Measurements from ENCODE around the gene PNPLA3. TPM values are rescaled to one million over a fixed set of nuclear protein-coding genes. Genes with fewer than 3 reads are reported as not detected.
A peak's percentile ranks its signal among the peaks of the same experiment; 100 is the strongest.

The PNPLA3 gene
- total and polyA plus RNA-seq, 2 donors from 2014 or later, result 0.54 to 1.2 TPM

DNA sequence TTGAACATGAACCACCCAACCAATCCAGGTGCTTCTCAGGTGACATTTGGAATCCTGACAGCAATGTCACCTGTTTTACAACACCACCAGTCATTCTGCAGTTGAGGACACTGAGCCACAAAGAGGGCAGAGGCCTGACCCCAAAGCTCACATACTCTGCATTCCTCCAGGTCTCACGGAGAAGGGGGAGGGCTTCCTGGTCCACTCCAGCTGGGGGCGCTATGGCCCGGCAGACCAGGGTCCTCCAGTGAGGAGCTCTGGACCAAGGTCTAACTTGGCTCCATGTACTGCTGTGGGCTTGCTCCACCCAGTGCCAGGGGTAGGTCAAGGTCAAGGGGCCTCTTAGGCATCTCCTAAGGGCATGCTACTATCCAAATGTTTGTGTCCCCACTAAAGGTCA lies 1.5 kb upstream of the PNPLA3 start:
- H3K36me3 ChIP-seq (ENCODE audit: control insufficient read depth in 2 of 3, insufficient read depth in 3 of 3, low read length in 3 of 3), result no peaks in the 10 kb centered on the region
- intact Hi-C loops (cut with DNase I), result no loop called here
- FAIRE-seq (no peak), DNase-seq (peak in 2 of 5 donors; percentile 11 to 55)
- H3K9ac ChIP-seq (ENCODE audit: low read length in 3 of 3), result no peak overlapping the region
- H3K9me3 ChIP-seq (ENCODE audit: control insufficient read depth in 2 of 3, insufficient read depth in 1 of 3, low read length in 3 of 3), result no peaks in the 10 kb centered on the region
- no peak overlapping the region for H3K4me3 ChIP-seq (ENCODE audit: low read length in 3 of 3)
- TF ChIP-seq, protein P1, sequence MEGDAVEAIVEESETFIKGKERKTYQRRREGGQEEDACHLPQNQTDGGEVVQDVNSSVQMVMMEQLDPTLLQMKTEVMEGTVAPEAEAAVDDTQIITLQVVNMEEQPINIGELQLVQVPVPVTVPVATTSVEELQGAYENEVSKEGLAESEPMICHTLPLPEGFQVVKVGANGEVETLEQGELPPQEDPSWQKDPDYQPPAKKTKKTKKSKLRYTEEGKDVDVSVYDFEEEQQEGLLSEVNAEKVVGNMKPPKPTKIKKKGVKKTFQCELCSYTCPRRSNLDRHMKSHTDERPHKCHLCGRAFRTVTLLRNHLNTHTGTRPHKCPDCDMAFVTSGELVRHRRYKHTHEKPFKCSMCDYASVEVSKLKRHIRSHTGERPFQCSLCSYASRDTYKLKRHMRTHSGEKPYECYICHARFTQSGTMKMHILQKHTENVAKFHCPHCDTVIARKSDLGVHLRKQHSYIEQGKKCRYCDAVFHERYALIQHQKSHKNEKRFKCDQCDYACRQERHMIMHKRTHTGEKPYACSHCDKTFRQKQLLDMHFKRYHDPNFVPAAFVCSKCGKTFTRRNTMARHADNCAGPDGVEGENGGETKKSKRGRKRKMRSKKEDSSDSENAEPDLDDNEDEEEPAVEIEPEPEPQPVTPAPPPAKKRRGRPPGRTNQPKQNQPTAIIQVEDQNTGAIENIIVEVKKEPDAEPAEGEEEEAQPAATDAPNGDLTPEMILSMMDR (IDR thresholded peaks at IDR 0.05; ENCODE audit: borderline replicate concordance, extremely low read depth, insufficient read depth), result no peak
- H3K4me1 ChIP-seq (ENCODE audit: control insufficient read depth in 2 of 3, insufficient read depth in 2 of 3, low read depth in 1 of 3, low read length in 3 of 3), result peaks cover 0 to 6% (median 0%) of the 10 kb centered on the region in 3 donors
- no peaks in the 10 kb centered on the region for H3K27me3 ChIP-seq (ENCODE audit: control insufficient read depth, insufficient read depth, low read length)
- no peak overlapping the region for H3K27ac ChIP-seq (ENCODE audit: low read depth in 2 of 2, low read length in 2 of 2)

DNA sequence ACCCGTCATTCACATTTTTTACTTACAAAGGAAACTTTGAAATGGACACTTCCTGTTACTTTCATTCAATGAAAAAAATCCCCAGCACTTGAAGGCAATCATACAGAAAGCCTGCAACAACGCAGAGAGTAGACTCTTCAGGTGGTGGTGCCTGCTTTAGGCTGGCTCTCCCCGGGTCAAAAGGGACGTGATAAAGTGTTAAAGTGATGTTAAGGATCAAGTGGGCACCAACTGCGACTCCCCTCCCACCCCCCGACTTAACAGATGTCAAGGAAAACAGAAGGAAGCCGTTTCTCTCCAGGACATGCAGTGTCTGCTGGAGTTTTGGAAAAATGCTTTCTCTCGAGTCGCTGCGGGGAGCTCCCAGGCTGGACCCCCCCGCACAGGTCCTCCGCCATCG lies 414 bp upstream of the PNPLA3 start:
- Histone ChIP-seq H3K9ac (ENCODE audit: low read length in 3 of 3) (peak overlapping the region in 1 of 3 donors; percentile 30), H3K9me3 (ENCODE audit: control insufficient read depth in 2 of 3, insufficient read depth in 1 of 3, low read length in 3 of 3) (no peaks in the 10 kb centered on the region), H3K27ac (ENCODE audit: low read depth in 2 of 2, low read length in 2 of 2) (no peak overlapping the region), H3K27me3 (ENCODE audit: control insufficient read depth, insufficient read depth, low read length) (no peaks in the 10 kb centered on the region), H3K36me3 (ENCODE audit: control insufficient read depth in 2 of 3, insufficient read depth in 3 of 3, low read length in 3 of 3) (no peaks in the 10 kb centered on the region), H3K4me3 (ENCODE audit: low read length in 3 of 3) (peak overlapping the region; percentile 44 to 53 (median 52)), H3K4me1 (ENCODE audit: control insufficient read depth in 2 of 3, insufficient read depth in 2 of 3, low read depth in 1 of 3, low read length in 3 of 3) (peaks cover 0 to 6% (median 5%) of the 10 kb centered on the region in 3 donors)
- no peak for DNase-seq
- no peak for FAIRE-seq
- intact Hi-C loops (cut with DNase I), result no loop called here
- TF ChIP-seq, protein P1 (IDR thresholded peaks at IDR 0.05; ENCODE audit: borderline replicate concordance, extremely low read depth, insufficient read depth), result no peak

DNA sequence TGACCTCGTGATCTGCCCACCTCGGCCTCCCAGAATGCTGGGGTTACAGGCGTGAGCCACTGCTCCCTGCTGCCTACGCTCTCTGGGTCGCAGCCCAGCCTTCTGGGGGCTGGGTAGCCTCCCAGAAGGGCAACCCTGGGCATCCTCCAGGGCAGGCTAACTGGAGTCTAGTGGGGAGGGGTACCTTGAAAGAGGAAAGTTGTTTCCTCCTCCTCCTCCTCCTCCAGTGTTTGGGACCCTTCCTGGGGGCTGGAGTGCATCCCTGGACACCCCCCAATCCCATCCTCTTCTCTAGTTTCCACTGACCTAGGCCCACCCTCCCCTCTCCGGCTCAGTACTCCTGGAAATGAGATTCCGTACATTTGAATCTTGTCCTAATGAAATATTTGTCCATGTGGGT lies 1.3 kb downstream of the PNPLA3 start:
- Histone ChIP-seq H3K4me3 (ENCODE audit: low read length in 3 of 3) (peak overlapping the region in 2 of 3 donors; percentile 29 to 62), H3K9ac (ENCODE audit: low read length in 3 of 3) (no peak overlapping the region), H3K4me1 (ENCODE audit: control insufficient read depth in 2 of 3, insufficient read depth in 2 of 3, low read depth in 1 of 3, low read length in 3 of 3) (peaks cover 0 to 7% (median 6%) of the 10 kb centered on the region in 3 donors), H3K27ac (ENCODE audit: low read depth in 2 of 2, low read length in 2 of 2) (peak overlapping the region; percentile 2 to 51), H3K27me3 (ENCODE audit: control insufficient read depth, insufficient read depth, low read length) (no peaks in the 10 kb centered on the region), H3K9me3 (ENCODE audit: control insufficient read depth in 2 of 3, insufficient read depth in 1 of 3, low read length in 3 of 3) (no peaks in the 10 kb centered on the region), H3K36me3 (ENCODE audit: control insufficient read depth in 2 of 3, insufficient read depth in 3 of 3, low read length in 3 of 3) (peaks cover 0 to 1% (median 0%) of the 10 kb centered on the region in 3 donors)
- intact Hi-C loops (cut with DNase I), result no loop called here
- FAIRE-seq (no peak), DNase-seq (no peak)
- TF ChIP-seq, protein P1 (IDR thresholded peaks at IDR 0.05; ENCODE audit: borderline replicate concordance, extremely low read depth, insufficient read depth), result no peak

All from kidney (tissue), 14 donors.